GM18508 (cell line): ENCODE results near the gene RAB34.
"Not testable (repeated sequence)": the region's sequence is repeated elsewhere in the genome, so short reads cannot be mapped to it uniquely, and the experiment has no call there.

Experiments
- ATAC-seq: cut with Tn5 transposase; IDR thresholded peaks from one replicate; pipeline ENCODE4 v1.9.1; 2021; ENCODE audit warnings: moderate number of reproducible peaks; ENCODE audit not compliant: insufficient read depth, unreplicated experiment

RAB34 gene

DNA sequence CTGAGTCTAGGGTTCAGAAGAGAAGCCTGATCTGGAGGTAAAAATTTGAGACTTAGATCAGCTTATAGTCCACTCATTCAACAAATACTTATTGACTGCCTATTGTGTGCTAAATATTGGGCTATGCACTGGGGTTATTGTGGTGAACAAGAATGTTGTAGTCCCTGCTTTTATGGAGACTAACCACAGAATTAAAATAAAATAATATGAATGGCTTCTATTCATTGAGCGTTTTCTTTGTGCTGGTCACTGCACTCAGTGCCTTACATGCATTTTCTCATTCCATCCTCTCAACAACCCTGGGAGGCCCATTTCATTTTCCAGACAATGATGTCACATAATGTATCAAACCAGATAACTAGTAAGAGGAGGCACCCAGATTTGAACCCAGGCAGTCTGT, 15.7 kb upstream of the RAB34 start:
- no peak for ATAC-seq

DNA sequence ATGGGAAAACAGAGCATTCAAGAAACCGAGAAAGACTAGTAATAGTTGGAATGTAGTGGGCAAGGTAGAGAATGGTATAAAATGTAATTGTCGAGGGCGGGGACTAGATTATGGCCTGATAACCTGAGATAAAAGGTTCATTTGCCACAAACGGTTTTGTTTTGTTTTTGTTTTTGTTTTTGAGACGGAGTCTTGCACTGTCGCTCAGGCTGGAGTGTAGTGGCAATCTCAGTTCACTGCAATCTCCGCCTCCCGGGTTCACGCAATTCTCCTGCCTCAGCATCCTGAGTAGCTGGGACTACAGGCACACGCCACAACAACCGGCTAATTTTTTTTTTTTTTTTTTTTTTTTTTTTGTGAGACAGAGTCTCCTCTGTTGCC, 12.3 kb upstream of the RAB34 start:
- ATAC-seq, result no peak

DNA sequence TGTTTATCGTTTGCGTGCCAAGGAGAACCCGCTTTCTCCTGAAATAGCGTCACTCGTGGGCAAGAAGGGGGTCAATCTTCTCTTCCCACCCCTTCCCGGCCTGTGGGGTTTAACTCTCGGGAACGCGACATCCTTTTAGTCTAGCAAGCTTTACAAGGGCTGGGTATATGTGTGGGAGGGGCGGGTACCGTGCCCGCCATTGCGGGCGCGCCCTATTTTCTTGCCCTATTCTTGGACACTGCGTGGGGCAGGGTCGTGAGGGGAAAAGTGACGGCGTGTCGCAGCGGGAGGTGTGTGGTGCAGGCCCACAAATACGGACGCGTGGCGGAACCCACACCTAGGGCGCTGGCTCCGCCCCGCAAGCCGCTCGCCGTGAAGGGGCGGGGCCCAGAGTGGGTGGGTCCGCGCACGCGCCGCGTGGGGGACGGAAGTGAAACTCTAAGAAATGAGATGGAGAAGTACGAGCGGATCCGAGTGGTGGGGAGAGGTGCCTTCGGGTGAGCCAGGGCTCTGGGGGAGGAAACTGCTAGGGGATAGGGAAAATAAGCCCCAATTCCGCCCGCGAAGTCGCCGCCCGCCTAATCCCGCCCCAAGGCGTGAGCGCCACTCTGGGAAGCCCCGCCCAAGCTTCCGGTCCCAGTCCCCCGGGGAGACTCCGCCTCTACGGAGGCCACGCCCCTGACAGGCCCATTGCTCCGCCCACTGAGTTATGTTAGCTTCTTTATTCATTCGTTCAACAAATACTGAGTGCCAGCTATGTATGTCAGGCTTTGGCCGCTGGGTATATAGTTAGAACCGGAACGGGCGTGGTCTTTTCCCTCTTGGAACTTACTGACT, 10.9 kb upstream of the RAB34 start, which contains the start of gene NEK8:
NEK8 (plus strand) TSS at position 425 of the 837 bp plus-strand sequence; CDS start at position 451, 26 bp downstream.
- ATAC-seq, result no peak

DNA sequence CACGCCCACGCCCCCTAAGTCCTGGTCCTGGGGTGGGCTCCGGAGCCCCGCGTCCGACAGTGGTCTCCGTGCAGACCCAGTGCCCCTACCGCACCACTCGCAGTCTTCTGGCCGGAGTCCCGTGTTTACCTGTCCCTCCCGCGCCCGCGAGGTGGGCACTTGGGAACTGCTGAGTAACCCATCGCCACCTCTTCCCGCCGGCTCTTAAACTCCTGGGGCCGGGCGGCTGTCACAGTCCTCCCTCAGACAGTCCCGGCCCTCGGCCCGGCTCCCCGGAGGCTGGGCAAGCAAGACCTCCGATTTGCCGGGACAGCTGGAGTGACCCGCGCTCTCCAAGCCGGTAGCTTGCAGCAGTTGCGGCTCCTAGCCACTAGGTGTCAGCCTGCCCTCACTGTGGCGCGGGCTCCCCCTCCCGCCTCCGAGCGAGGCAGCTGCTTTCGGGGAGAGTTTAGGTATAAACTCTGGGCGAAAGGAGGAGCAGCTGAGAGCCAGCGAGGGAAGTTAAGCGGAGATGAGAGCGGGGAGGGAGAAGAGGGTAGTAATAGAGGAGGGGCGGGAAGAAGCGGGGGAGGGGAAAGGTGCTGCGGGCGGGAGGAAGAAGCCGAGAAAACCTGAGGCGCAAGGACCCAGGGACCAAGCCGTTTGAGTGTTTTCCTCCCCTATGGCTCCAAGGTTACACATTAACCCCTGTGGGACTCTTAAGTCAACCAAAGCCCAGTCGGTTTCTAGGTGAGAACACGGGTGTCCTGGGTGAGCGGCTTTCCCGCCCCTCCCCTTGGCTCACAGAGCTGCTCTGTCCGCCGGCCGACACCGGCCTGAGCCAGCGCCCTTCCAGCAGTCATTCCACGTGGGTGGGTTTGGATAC, 9.2 kb upstream of the RAB34 start:
- ATAC-seq, result no peak

DNA sequence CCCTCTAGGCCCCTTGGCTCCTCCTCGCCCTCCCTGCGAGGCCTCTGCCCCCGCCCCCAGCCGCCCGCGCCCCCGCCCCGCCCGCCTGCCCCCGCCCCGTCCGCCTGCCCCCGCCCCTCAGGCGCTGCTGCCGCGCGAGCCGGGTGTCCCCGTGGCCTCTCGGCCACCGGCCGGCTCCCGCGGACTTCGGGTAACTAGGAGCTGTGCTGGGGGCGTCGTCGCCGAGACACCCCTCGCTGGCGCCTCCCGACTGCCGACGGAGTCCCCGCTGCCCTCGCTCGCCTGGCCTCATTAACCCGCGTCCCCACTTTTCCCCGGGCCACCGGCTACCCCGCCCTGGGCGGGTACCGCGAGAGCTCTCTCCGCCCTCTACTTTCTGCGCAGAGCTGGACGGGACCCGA, 8.6 kb upstream of the RAB34 start, which contains the start of gene TLCD1:
TLCD1 (minus strand) TSS at position 8 of the 401 bp plus-strand sequence. CDS start 136 bp downstream, outside the sequence.
- ATAC-seq, result no peak

DNA sequence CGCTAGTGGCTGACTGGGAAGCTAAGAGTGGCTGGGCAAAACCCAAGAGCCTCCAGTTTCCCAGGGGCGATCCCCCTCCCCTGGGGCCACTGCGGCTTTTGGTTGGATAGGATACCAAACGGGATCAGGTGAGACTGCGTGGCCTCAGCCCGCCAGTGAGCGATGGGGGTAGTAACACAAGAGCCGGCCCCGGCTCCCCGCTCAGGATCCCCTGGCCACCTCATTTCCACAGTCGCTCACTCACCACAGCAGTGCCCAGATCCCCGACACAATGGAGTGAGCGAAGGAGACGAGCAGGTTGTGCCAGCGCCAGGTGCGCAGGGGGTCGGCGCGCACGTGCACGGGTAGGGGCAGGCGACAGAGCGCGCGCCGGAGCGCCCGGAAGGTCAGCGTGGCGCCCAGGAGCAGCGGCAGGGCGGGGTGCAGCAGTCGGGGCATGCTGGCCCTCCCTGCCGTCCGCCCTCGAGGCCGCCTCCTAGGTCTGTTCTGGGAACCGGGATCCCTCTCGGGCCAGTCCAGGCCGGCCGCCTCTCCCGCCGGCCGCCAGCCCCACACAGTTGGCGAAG, 8.1 kb upstream of the RAB34 start:
- ATAC-seq, result no peak

DNA sequence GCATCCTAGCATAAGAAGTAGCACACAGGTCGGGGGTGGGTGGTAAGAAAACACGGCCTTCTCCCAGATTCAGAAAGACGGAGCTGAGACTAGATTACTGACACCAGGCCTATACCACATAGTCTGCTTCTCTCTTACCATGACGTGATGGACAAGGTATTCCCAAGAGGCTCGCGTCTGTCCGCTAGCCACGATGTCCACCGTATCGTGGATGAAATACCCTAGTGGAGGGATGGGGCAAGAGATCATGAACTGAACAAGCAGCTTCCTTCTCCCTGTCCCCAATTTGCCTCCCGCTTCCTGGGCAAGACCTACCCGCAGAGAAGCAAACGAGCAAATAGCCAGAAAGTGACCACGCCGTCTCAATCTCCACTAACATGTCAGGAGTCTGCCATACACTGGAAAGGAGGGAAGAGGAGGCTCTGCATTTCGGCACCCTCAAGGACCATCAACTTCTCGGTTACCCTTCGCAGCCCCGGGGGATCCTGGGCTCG, 7.5 kb upstream of the RAB34 start:
- no peak for ATAC-seq

DNA sequence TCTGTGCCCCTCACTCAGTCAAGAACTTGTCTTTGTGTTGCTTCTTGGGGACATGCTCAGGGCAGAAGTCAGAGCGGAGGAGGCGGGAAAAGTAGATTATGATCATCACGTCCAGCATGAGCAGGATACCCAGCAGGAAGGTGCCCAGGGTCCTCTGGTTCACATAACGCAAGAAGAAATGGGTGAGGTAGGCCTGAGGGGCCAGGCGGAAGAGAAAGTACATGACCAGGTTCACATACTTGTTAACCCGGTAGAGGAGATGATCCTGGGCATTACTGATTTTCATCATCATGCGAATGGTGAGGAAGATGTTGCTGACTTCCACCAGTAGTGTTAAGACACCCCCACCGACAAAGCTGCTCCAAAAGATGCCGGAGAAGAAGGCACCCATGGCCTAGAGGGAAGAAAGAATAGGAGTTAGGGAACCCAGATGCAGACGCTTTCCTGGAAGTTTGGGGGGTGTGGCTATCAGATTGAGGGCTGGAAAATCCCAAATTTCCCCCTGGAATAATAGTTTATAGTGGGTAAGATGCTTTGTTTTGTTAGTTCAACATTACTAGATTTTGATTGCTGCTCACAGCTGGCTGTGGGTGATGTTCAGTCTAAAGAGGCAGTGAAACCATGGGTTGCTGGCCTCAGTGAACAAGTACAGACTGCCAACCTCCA, 7.0 kb upstream of the RAB34 start:
- ATAC-seq, result no peak

DNA sequence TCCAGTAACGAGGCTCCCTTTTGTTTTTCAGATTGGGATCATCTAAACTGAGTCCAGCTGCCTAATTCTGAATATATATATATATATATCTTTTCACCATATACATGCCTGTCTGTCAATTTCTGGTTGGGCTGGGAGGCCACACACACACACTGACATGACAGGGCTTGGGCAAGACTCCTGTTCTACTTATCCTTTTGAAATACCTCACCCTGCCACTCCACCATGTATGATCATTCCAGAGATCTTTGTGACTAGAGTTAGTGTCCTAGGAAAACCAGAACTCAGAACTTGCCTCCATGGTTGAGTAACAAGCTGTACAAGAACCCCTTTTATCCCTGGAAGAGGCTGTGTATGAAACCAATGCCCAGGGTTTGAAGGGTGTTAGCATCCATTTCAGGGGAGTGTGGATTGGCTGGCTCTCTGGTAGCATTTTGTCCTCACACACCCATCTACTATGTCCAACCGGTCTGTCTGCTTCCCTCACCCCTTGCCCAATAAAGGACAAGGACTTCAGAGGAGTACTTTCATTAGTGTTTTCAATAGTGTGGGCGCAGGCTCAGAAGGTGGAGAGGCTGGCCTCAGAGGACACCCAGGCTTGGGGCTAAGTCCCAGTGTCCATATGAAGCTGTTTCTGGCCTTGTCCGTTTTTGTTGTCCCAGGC, 6.3 kb upstream of the RAB34 start:
- not testable (repeated sequence) for ATAC-seq

DNA sequence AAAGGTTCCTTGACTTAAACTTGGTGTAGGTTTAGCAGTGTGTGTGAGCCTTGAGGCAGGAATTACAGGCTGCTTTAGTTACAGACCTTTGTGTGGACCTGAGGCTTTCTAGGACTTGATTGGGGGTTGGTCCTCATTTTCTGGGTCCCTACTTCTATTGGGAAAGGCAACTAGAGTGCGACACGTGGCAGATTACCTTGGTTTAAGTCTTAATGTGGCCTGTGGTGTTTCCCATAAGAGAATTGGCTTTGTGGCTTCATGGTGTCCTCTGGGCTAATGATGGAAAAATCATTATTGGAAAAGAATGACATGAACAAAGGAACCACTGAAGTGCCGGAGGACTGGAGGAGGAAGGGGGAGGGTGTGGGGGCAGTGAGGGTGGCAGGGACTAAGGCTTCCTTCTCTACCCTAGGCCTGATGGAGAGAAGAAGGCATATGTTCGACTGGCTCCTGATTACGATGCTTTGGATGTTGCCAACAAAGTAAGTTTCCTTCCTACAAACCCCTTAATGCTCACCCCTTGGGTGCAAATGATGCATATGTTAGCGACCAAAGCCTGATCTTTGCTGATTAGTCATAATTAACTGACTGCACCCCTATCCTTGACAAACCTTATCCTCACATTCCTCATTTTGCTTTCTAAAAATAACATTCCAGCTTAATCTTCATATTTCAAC, 5.6 kb upstream of the RAB34 start:
- ATAC-seq, result no peak

DNA sequence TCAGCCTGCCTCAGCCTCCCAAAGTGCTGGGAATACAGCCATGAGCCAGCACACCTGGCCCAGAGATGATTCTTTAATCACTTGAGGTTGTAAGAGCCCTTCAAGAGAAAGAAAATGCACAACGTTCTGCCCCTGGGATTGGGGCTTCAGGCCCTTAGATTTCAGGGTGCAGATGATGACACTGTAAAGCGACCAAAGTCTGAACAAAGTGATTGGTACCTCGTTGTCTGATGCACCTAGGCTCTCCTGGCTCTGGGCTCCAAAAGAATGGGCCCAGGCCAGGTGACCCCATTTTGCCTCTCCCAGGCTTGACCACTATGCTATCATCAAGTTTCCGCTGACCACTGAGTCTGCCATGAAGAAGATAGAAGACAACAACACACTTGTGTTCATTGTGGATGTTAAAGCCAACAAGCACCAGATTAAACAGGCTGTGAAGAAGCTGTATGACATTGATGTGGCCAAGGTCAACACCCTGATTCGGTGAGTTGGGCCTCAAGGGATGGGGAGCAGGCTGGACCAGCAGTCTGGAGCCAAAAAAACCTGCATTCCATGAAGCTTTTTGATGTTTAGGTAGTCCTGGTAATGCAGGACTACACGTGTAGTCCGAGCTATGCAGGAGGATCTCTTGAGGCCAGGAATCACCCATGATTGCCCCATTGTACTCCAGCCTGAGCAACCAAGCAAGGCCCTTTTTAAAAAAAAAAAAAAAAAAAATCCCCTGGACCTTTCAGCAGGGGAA, 4.9 kb upstream of the RAB34 start:
- ATAC-seq, result no peak

DNA sequence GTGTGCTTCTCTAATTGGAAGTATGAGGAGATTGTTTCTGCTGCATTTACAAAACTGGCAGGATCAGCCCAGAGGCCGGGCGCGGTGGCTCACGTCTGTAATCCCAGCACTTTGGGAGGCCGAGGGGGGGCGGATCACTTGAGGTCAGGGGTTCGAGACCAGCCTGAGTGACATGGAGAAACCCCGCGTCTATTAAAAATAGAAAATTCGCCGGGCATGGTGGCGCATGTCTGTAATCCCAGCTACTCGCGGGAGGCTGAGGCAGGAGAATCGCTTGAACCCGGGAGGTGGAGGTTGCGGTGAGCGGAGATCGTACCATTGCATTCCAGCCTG, 3.3 kb upstream of the RAB34 start:
- not testable (repeated sequence) for ATAC-seq

DNA sequence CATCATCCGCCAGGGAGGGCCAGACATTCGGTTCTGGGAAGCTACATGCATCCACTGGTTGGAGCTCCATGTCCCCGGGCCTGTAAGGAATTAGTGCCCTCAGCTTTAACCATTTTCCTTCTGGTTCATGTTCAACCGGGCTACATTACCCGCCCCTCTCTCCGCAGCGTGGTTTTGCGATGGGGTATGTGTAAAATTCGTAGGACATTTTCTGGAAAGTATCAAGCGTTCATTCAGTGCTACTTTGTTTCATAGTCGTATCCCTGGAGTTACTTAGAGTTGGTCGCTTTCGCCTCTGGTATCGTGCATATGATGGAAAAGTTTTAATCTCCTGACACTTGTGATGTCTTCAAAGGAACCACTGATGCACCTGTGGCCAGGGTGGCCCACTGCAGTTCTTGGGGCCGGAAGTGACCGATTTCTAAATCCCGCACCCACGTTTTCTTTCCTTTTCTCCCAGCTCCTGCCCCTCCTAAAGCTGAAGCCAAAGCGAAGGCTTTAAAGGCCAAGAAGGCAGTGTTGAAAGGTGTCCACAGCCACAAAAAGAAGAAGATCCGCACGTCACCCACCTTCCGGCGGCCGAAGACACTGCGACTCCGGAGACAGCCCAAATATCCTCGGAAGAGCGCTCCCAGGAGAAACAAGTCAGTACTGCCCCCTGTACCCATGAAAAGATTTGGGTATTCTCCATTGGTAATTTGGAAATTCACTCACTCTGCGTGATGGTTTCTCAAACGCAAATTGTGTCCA, 2.8 kb upstream of the RAB34 start:
- no peak for ATAC-seq

DNA sequence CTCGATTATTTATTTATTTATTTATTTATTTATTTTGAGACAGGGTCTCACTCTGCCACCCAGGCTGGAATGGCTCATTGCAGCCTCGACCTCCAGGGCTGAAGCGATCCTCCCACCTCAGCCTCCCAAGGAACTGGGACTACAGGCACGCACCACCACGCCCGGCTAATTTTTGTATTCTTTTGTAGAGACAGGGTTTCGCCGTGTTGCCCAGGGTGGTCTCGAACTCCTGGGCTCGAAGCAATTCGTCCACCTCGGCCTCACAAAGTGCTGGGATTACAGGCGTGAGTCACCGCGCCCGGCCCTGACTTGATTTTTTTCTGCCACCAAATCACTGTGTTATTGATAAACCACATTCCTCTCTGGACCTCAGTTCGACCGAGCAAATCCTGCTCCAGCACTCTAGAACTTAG, 1.4 kb upstream of the RAB34 start:
- no peak for ATAC-seq

DNA sequence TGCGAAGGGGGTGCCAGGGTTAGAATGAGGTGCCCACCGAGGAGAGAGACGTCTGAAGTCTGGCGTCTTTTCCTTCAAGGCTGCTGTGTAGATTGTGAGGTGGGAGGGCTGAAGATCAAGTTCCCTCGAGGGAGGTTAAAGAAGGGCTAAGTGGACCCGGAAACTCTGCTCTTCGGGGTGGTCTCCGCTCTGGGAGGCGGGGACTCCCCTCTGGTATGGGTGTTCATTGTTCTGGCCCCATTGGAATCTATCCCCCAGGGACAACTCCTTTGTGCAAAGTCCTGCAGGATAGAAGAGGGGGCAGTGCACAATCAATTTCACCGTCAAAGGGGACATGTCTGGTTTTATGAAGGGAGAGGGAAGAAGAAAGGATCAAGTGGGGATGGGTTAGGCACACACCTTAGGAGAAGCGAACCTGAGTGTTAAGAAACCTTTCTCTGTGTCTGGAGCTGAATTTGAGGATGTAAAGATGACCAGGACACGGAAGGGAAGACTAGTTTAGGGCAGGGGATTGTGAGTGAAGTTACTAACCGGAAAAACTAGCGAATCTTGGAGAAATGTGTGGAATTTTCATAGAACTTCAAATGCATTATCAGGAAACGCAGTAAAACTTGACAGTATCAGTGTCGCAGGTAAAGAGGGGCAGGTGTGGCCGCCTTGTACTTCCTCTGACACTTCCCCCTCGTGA, 809 bp upstream of the RAB34 start:
- no peak for ATAC-seq

DNA sequence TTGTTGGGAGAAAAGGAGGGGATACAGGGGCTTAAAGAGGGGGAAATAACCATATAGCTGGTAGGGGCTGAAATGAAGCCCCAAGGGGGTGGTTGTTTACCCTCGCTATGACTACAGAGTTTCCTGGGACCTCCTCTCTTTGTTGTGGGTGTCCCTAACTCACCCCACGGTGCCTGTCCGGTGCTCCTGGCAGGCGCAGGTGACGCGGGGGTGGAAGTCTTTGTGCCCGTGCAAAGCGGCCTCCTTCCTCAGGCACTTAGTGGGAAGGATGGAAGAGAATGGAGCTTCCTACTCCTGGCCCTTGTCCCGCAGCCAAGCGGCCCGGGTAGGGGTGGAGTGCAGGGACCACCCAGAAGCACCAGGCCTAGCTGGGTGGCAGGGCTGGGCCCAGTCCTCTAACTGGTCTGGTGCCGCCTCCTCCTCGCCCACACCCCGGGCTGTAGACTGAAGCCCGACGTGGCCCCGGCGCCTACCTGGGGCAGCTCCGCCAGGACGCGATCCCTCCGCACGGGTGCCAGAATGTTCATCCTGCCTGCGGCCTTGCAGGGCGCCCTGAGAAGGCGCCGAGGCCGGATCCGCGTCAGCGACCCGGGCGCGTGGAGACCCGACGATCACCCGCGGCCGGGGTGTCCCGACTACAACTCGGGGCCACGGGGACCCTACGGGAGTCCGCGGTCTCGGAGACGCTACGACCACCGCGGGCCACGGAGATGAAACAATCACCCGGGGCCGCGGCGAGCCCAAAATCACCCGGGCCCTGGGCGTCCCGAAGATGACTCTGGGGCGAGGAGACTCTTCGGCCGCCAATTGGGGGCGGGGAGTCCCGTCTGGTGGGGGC, 709 bp downstream of the RAB34 start:
- no peak for ATAC-seq
